Measurements from ENCODE around the gene LAMA2.

DNA sequence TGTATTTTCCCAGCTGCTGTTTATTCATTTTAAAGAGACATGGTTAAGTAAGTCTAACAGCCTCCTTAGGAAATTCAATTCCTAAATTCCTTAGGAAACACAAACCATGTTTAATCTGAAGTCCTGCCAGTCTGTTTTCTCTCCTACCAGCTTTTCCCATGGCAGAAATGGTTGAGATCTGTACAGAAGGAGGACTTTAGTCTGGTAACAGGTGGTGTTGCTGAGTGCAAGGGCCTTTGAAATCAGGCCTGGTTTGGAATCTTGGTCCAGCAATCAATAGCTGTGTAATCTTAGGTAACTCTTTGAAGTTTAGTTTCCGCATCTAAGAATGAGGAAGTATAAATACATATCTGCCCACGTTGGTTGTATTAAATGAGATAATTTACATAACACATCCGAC lies 232.5 kb downstream of the LAMA2 start:
- TF ChIP-seq ZNF878 (CRISPR knock-in tag; IDR thresholded peaks at IDR 0.05) (no peak), ZNF792 (CRISPR knock-in tag; IDR thresholded peaks at IDR 0.05) (no peak), NFE2L2 (IDR thresholded peaks at IDR 0.05; ENCODE audit: low read length) (no peak), NR2F1 (CRISPR knock-in tag; IDR thresholded peaks at IDR 0.05) (no peak), SRSF1 (optimal IDR thresholded peaks at IDR 0.05; ENCODE audit: low read depth, low read length) (no peak), POLR2AphosphoS2 (IDR thresholded peaks at IDR 0.05; ENCODE audit: low read depth, low read length) (no peak), MXI1 (IDR thresholded peaks at IDR 0.05; ENCODE audit: borderline replicate concordance, low read depth, low read length) (no peak)
- TF ChIP-seq, protein P1, sequence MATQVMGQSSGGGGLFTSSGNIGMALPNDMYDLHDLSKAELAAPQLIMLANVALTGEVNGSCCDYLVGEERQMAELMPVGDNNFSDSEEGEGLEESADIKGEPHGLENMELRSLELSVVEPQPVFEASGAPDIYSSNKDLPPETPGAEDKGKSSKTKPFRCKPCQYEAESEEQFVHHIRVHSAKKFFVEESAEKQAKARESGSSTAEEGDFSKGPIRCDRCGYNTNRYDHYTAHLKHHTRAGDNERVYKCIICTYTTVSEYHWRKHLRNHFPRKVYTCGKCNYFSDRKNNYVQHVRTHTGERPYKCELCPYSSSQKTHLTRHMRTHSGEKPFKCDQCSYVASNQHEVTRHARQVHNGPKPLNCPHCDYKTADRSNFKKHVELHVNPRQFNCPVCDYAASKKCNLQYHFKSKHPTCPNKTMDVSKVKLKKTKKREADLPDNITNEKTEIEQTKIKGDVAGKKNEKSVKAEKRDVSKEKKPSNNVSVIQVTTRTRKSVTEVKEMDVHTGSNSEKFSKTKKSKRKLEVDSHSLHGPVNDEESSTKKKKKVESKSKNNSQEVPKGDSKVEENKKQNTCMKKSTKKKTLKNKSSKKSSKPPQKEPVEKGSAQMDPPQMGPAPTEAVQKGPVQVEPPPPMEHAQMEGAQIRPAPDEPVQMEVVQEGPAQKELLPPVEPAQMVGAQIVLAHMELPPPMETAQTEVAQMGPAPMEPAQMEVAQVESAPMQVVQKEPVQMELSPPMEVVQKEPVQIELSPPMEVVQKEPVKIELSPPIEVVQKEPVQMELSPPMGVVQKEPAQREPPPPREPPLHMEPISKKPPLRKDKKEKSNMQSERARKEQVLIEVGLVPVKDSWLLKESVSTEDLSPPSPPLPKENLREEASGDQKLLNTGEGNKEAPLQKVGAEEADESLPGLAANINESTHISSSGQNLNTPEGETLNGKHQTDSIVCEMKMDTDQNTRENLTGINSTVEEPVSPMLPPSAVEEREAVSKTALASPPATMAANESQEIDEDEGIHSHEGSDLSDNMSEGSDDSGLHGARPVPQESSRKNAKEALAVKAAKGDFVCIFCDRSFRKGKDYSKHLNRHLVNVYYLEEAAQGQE (IDR thresholded peaks at IDR 0.05; ENCODE audit: borderline replicate concordance in 1 of 2, low read depth in 1 of 2, low read length in 2 of 2): no peak
- TF ChIP-seq, protein P2, sequence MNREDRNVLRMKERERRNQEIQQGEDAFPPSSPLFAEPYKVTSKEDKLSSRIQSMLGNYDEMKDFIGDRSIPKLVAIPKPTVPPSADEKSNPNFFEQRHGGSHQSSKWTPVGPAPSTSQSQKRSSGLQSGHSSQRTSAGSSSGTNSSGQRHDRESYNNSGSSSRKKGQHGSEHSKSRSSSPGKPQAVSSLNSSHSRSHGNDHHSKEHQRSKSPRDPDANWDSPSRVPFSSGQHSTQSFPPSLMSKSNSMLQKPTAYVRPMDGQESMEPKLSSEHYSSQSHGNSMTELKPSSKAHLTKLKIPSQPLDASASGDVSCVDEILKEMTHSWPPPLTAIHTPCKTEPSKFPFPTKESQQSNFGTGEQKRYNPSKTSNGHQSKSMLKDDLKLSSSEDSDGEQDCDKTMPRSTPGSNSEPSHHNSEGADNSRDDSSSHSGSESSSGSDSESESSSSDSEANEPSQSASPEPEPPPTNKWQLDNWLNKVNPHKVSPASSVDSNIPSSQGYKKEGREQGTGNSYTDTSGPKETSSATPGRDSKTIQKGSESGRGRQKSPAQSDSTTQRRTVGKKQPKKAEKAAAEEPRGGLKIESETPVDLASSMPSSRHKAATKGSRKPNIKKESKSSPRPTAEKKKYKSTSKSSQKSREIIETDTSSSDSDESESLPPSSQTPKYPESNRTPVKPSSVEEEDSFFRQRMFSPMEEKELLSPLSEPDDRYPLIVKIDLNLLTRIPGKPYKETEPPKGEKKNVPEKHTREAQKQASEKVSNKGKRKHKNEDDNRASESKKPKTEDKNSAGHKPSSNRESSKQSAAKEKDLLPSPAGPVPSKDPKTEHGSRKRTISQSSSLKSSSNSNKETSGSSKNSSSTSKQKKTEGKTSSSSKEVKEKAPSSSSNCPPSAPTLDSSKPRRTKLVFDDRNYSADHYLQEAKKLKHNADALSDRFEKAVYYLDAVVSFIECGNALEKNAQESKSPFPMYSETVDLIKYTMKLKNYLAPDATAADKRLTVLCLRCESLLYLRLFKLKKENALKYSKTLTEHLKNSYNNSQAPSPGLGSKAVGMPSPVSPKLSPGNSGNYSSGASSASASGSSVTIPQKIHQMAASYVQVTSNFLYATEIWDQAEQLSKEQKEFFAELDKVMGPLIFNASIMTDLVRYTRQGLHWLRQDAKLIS (CRISPR knock-in tag; IDR thresholded peaks at IDR 0.05): no peak
- TF ChIP-seq, protein P3, sequence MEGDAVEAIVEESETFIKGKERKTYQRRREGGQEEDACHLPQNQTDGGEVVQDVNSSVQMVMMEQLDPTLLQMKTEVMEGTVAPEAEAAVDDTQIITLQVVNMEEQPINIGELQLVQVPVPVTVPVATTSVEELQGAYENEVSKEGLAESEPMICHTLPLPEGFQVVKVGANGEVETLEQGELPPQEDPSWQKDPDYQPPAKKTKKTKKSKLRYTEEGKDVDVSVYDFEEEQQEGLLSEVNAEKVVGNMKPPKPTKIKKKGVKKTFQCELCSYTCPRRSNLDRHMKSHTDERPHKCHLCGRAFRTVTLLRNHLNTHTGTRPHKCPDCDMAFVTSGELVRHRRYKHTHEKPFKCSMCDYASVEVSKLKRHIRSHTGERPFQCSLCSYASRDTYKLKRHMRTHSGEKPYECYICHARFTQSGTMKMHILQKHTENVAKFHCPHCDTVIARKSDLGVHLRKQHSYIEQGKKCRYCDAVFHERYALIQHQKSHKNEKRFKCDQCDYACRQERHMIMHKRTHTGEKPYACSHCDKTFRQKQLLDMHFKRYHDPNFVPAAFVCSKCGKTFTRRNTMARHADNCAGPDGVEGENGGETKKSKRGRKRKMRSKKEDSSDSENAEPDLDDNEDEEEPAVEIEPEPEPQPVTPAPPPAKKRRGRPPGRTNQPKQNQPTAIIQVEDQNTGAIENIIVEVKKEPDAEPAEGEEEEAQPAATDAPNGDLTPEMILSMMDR (CRISPR knock-in tag; IDR thresholded peaks at IDR 0.05): no peak

Measured in HepG2 (cell line).